Measurements from ENCODE around the gene ANKS3.

Gene ANKS3

GRCh38 chr16:4684058-4684715, 49.9 kb downstream of the ANKS3 start:
- no peak for DNase-seq
- H3K4me3 ChIP-seq (ENCODE audit: insufficient read depth in 1 of 2, low read depth in 1 of 2, low read length in 2 of 2), result peak overlapping the region in 1 of 2 experiments; percentile 6
- no peak overlapping the region for H2BK5ac ChIP-seq (ENCODE audit: low read depth, low read length, poor library complexity, severe bottlenecking)
- no peak overlapping the region for H2BK15ac ChIP-seq (ENCODE audit: low read depth, poor library complexity, severe bottlenecking)
- peaks cover 54 to 100% of the 10 kb centered on the region in 2 experiments for H3K36me3 ChIP-seq (ENCODE audit: control insufficient read depth in 1 of 2, insufficient read depth in 2 of 2, low read depth in 1 of 2, low read length in 2 of 2)
- H3K27me3 ChIP-seq (ENCODE audit: control insufficient read depth in 1 of 2, insufficient read depth in 1 of 2, low read length in 2 of 2), result no peaks in the 10 kb centered on the region
- no peak overlapping the region for H3K9ac ChIP-seq (ENCODE audit: low read length)
- H4K91ac ChIP-seq (ENCODE audit: low read length), result no peak overlapping the region
- H2AFZ ChIP-seq (ENCODE audit: low read depth, low read length), result no peak overlapping the region
- 98% methylated on average over 23 of the region's 23 CpGs for WGBS
- H3K4ac ChIP-seq (ENCODE audit: low read depth in 1 of 2, low read length in 2 of 2), result no peak overlapping the region
- no peak overlapping the region for H3K27ac ChIP-seq (ENCODE audit: low read length, poor library complexity, severe bottlenecking)
- no peak overlapping the region for H3K4me2 ChIP-seq (ENCODE audit: low read length, poor library complexity, severe bottlenecking)
- no peak overlapping the region for H4K8ac ChIP-seq (ENCODE audit: low read length)
- H3K9me3 ChIP-seq (ENCODE audit: control insufficient read depth, low read length), result no peaks in the 10 kb centered on the region
- peak overlapping the region in 1 of 2 experiments; percentile 11 for H3K14ac ChIP-seq (ENCODE audit: low read length in 2 of 2)
- H3K23ac ChIP-seq (ENCODE audit: low read length in 2 of 2), result no peak overlapping the region
- peaks cover 59% of the 10 kb centered on the region for H3K79me1 ChIP-seq (replicated peaks; ENCODE audit: low read length, poor library complexity, severe bottlenecking)
- H3K18ac ChIP-seq (ENCODE audit: low read depth in 1 of 2, low read length in 2 of 2), result no peak overlapping the region
- no peak overlapping the region for H2BK120ac ChIP-seq (ENCODE audit: low read depth, low read length)
- H2BK12ac ChIP-seq (ENCODE audit: low read length in 2 of 2), result no peak overlapping the region
- H2AK5ac ChIP-seq (ENCODE audit: low read length, severe bottlenecking), result no peak overlapping the region
- H3K4me1 ChIP-seq (ENCODE audit: control insufficient read depth, insufficient read depth, low read depth, low read length), result peaks cover 13% of the 10 kb centered on the region

- Histone ChIP-seq H3K9me3 (ENCODE audit: control insufficient read depth, low read length) (no peaks in the 10 kb centered on the region), H2BK5ac (ENCODE audit: low read depth, low read length, poor library complexity, severe bottlenecking) (no peak overlapping the region), H2AFZ (ENCODE audit: low read depth, low read length) (no peak overlapping the region), H3K4me2 (ENCODE audit: low read length, poor library complexity, severe bottlenecking) (no peak overlapping the region), H3K4ac (ENCODE audit: low read depth in 1 of 2, low read length in 2 of 2) (no peak overlapping the region), H3K23ac (ENCODE audit: low read length in 2 of 2) (no peak overlapping the region), H3K79me1 (replicated peaks; ENCODE audit: low read length, poor library complexity, severe bottlenecking) (peaks cover 66% of the 10 kb centered on the region), H3K27ac (ENCODE audit: low read length, poor library complexity, severe bottlenecking) (no peak overlapping the region), H4K8ac (ENCODE audit: low read length) (no peak overlapping the region), H3K18ac (ENCODE audit: low read depth in 1 of 2, low read length in 2 of 2) (no peak overlapping the region), H2BK12ac (ENCODE audit: low read length in 2 of 2) (no peak overlapping the region), H2BK120ac (ENCODE audit: low read depth, low read length) (no peak overlapping the region), H4K91ac (ENCODE audit: low read length) (no peak overlapping the region), H3K4me1 (ENCODE audit: control insufficient read depth, insufficient read depth, low read depth, low read length) (peaks cover 13% of the 10 kb centered on the region), H3K36me3 (ENCODE audit: control insufficient read depth in 1 of 2, insufficient read depth in 2 of 2, low read depth in 1 of 2, low read length in 2 of 2) (peaks cover 50 to 100% of the 10 kb centered on the region in 2 experiments), H3K27me3 (ENCODE audit: control insufficient read depth in 1 of 2, insufficient read depth in 1 of 2, low read length in 2 of 2) (no peaks in the 10 kb centered on the region), H3K14ac (ENCODE audit: low read length in 2 of 2) (peak overlapping the region in 1 of 2 experiments; percentile 11), H2AK5ac (ENCODE audit: low read length, severe bottlenecking) (no peak overlapping the region), H3K9ac (ENCODE audit: low read length) (no peak overlapping the region), H2BK15ac (ENCODE audit: low read depth, poor library complexity, severe bottlenecking) (no peak overlapping the region), H3K4me3 (ENCODE audit: insufficient read depth in 1 of 2, low read depth in 1 of 2, low read length in 2 of 2) (no peak overlapping the region)
- WGBS, result 93% methylated on average over 15 of the region's 17 CpGs
- no peak for DNase-seq
Observed at GRCh38 chr16:4683255-4684057, 50.6 kb downstream of the ANKS3 start.

GRCh38 chr16:4682616-4683254, 51.3 kb downstream of the ANKS3 start:
- H3K4me2 ChIP-seq (ENCODE audit: low read length, poor library complexity, severe bottlenecking), result no peak overlapping the region

GRCh38 chr16:4682084-4682591, 51.9 kb downstream of the ANKS3 start:
- Histone ChIP-seq H3K4me2 (ENCODE audit: low read length, poor library complexity, severe bottlenecking) (no peak overlapping the region), H3K4me1 (ENCODE audit: control insufficient read depth, insufficient read depth, low read depth, low read length) (peaks cover 13% of the 10 kb centered on the region), H3K27me3 (ENCODE audit: control insufficient read depth in 1 of 2, insufficient read depth in 1 of 2, low read length in 2 of 2) (no peaks in the 10 kb centered on the region), H3K4ac (ENCODE audit: low read depth in 1 of 2, low read length in 2 of 2) (no peak overlapping the region), H2BK5ac (ENCODE audit: low read depth, low read length, poor library complexity, severe bottlenecking) (no peak overlapping the region), H3K23ac (ENCODE audit: low read length in 2 of 2) (no peak overlapping the region), H3K9me3 (ENCODE audit: control insufficient read depth, low read length) (no peaks in the 10 kb centered on the region), H2BK120ac (ENCODE audit: low read depth, low read length) (no peak overlapping the region), H4K8ac (ENCODE audit: low read length) (no peak overlapping the region), H3K36me3 (ENCODE audit: control insufficient read depth in 1 of 2, insufficient read depth in 2 of 2, low read depth in 1 of 2, low read length in 2 of 2) (peaks cover 50 to 100% of the 10 kb centered on the region in 2 experiments), H3K4me3 (ENCODE audit: insufficient read depth in 1 of 2, low read depth in 1 of 2, low read length in 2 of 2) (no peak overlapping the region), H2BK12ac (ENCODE audit: low read length in 2 of 2) (no peak overlapping the region), H2AFZ (ENCODE audit: low read depth, low read length) (no peak overlapping the region), H3K79me1 (replicated peaks; ENCODE audit: low read length, poor library complexity, severe bottlenecking) (peaks cover 71% of the 10 kb centered on the region), H3K9ac (ENCODE audit: low read length) (no peak overlapping the region), H2AK5ac (ENCODE audit: low read length, severe bottlenecking) (no peak overlapping the region), H3K18ac (ENCODE audit: low read depth in 1 of 2, low read length in 2 of 2) (no peak overlapping the region), H3K27ac (ENCODE audit: low read length, poor library complexity, severe bottlenecking) (no peak overlapping the region), H4K91ac (ENCODE audit: low read length) (no peak overlapping the region), H3K14ac (ENCODE audit: low read length in 2 of 2) (no peak overlapping the region), H2BK15ac (ENCODE audit: low read depth, poor library complexity, severe bottlenecking) (no peak overlapping the region)
- 96% methylated on average over 26 of the region's 26 CpGs for WGBS
- no peak for DNase-seq

More at GRCh38 chr16:4682616-4683254, 51.3 kb downstream of the ANKS3 start:
- Histone ChIP-seq H2BK5ac (ENCODE audit: low read depth, low read length, poor library complexity, severe bottlenecking) (no peak overlapping the region), H2BK12ac (ENCODE audit: low read length in 2 of 2) (no peak overlapping the region), H2AK5ac (ENCODE audit: low read length, severe bottlenecking) (no peak overlapping the region), H2BK120ac (ENCODE audit: low read depth, low read length) (no peak overlapping the region), H3K4me3 (ENCODE audit: insufficient read depth in 1 of 2, low read depth in 1 of 2, low read length in 2 of 2) (no peak overlapping the region), H3K4me1 (ENCODE audit: control insufficient read depth, insufficient read depth, low read depth, low read length) (peaks cover 13% of the 10 kb centered on the region), H3K14ac (ENCODE audit: low read length in 2 of 2) (no peak overlapping the region), H2AFZ (ENCODE audit: low read depth, low read length) (no peak overlapping the region), H3K23ac (ENCODE audit: low read length in 2 of 2) (no peak overlapping the region), H3K36me3 (ENCODE audit: control insufficient read depth in 1 of 2, insufficient read depth in 2 of 2, low read depth in 1 of 2, low read length in 2 of 2) (peaks cover 52 to 100% of the 10 kb centered on the region in 2 experiments), H3K18ac (ENCODE audit: low read depth in 1 of 2, low read length in 2 of 2) (no peak overlapping the region), H4K91ac (ENCODE audit: low read length) (no peak overlapping the region), H2BK15ac (ENCODE audit: low read depth, poor library complexity, severe bottlenecking) (no peak overlapping the region), H3K27ac (ENCODE audit: low read length, poor library complexity, severe bottlenecking) (no peak overlapping the region), H3K4ac (ENCODE audit: low read depth in 1 of 2, low read length in 2 of 2) (no peak overlapping the region), H4K8ac (ENCODE audit: low read length) (no peak overlapping the region), H3K9me3 (ENCODE audit: control insufficient read depth, low read length) (no peaks in the 10 kb centered on the region), H3K27me3 (ENCODE audit: control insufficient read depth in 1 of 2, insufficient read depth in 1 of 2, low read length in 2 of 2) (no peaks in the 10 kb centered on the region), H3K9ac (ENCODE audit: low read length) (no peak overlapping the region), H3K79me1 (replicated peaks; ENCODE audit: low read length, poor library complexity, severe bottlenecking) (peaks cover 67% of the 10 kb centered on the region)
- 82% methylated on average over 36 of the region's 36 CpGs for WGBS
- DNase-seq, result peak; percentile 33

All from mesenchymal stem cell (in vitro differentiated cells and primary cell).